GM19324 (cell line): Measurements from ENCODE around the gene SEMA4F.

Source experiments
- ATAC-seq: cut with Tn5 transposase; IDR thresholded peaks from one replicate; pipeline ENCODE4 v1.9.1; 2021; ENCODE audit warnings: mild to moderate bottlenecking, moderate library complexity; ENCODE audit not compliant: unreplicated experiment, low FRiP score

Gene SEMA4F

DNA sequence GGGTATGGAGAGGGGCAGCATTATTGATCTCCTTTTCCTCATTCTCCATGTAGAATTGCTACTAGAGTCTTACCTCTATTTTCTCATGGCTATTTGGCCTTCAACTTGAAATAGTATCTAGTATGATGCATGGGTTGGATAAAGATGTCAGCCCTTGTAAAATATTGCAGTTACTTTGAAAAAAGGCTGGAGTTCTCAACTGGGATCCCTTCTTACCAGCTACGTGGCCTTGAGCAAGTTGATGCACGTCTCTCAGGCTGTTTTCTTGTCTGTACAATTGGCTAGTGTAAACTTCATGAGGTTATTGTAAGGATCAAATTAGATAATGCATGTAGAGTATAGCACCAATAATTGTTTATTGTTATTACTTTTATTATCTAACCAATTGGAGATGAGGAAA is 50.2 kb downstream of the SEMA4F start:
- ATAC-seq: no peak

DNA sequence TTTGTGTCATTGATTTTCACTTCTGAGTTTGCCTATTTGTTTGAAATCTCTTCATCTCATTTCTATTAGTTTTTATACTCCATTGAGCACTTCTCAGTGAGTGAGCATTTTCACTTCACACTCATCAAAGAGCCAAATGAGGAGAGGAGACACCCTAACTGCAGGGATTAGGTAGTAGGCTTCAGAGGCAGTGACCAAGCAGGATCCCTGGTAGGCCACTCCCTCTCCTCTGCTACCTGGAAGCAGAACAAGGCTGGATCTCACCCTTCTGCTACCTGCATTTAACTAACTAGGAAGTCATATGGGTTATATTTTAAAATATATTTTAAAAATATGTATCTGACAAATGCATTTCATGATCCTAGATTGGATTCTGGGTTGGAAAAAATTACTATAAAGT is 52.7 kb downstream of the SEMA4F start:
- no peak for ATAC-seq

DNA sequence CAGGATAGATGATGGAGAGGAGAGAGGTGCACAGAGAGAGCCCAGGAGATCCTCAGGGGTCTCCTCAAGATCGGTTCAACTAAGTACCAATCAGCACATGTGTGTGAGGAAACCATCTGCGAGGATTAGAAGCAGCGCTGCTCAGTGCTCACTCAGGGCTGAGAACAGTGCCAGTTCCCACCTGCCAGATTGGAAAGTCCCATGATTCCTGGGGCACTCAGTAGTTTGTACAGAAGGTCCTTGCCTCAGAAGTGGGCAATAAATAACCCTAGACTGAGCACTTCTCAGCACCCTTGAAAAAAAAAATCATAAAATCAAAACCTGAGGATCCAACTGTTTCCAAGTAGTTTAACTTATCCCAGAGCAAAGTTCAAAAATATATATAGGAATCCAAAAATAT is 53.8 kb downstream of the SEMA4F start:
- ATAC-seq: no peak

DNA sequence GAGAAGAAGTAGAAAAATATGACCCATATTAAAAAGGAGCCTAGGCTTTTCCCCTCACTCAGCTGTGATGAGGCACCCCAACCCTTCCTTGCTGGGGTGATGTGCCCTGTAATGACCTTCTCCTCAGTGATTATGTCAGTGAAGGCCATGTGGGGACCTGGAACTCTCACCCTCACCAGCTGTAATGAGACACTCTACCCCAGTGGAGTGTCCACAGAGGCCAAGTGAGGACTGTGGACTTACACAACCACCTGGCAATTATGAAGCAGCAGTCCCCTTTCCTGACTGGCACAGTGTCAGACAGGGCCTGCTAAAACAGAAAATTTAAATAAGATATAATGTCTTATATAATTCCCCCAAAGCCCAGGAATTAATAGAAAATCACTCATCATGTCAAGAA is 54.2 kb downstream of the SEMA4F start:
- no peak for ATAC-seq

DNA sequence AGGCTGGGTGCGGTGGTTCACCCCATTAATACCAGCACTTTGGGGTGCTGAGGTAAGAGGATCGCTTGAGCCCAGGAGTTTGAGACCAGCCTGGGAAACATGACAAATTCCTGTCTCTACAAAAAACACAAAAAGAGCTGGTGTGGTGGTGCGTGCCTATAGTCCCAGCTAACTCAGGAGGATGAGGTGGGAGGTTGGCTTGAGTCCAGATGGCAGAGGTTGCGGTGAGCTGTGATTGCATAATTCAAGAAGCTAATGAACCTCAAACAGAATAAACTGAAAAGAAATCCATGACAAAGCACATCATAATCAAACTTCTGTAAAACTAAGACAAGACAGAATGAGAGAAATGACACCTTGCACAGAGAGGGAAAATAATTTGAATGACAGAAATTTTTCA is 54.8 kb downstream of the SEMA4F start:
- ATAC-seq: no peak

DNA sequence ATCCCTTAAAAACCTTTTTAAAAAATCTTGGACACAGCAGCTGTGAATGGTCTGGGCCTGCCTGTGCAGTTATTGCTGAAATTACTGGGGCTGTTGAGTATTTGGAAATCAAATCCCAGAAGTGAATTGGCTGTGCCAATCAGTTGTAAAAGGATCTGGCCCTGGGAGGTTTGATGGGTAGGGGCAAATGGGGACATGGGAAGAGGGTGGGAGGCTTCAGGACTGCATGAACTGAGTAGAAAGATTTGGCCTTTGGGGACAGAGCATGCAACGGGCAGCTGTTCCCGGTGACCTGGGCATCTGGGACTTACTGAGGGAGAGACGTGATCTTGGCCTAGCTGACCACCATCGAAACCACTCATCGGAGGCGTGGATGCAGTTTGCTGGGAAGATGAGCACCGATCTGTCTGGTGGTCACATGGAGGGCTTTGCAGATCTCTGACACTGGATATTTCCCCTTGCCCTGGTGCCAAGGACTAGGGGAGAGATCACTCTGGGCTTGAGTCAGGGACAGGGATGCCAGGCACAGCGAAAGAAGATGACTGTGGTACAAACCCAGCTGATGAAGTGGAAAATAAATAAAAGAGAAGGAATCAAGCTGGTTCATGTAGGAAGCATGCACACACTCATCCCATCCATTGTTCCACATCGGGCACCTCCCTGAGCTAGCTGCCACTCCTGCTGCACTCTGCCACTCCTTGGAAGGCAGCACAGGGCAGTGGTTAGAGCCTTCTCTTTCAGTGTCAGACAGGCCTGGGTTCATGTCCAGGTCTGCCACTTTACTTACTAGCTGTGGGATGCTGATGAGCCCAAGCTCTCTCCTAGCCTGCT is 58.4 kb downstream of the SEMA4F start:
- ATAC-seq: no peak

DNA sequence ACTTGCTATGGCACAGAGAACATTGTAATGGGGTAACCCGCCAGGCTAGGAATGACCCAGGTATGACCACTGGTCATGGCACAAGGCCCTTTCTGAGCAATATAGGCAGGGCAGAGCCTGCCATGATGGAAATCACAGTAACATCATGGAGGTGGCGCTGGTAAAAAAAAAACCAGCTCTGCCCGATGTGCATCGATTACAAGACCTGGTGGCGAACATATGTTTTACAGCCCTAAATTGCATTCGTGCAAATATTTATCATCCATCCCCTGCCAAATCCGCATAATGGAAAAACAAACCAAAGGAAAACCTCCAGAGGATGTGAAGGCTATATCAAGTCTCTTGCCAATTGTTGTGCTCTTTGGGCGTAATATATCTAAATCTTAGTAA is 60.6 kb downstream of the SEMA4F start:
- ATAC-seq: no peak

DNA sequence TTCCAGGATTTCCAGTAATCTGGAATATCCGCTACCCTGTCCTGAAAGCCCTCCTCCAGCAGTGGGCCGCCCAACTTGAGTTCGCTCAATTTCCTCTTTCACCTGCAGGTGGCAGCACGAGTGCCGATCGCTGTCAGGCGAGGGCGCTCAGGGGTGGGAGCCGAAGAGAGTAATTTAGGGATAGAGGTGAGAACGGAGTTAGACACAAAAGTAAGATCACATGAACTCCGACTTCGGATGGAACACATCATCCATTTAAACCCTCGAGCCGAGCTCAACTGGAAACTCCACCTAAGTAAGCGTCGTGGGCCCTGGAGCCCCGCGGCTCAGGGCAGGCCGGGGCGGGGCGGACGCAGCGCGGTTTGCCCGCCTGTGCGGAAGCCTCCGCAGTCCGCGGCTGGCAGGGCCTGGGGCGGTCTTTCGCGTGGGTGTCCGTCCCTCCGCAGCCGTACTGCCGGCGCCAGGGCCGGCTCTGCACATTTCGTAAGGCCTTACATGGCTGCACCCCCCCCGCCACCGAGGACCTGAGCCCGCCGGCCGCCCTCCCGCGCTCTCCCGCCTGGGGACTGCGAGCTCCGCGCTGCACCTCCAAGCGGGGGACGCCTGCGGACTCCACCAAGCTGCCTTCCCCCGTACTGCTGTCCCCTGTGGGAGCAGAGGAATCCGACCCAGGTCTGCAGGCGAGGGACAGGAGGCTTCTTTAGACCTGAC is 61.2 kb downstream of the SEMA4F start:
- ATAC-seq: peak; percentile 91

DNA sequence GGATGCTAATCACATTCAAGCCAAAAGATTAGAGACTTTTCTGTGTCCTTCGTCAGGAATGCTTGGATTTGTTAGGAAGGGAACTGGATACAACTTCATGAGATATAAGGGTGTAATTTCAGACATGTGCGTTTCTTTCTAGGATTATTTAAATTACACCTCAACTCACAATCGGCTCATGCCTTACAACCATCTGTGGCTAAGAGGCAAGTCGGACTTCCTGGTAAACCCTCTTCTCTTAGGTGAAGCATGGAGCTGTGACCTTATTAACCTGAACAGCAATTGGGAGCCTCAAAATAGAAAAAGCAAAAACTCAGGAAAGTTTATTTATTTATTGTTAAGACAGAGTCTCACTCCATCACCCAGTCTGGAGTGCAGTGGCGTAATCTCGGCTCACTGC is 61.8 kb downstream of the SEMA4F start:
- no peak for ATAC-seq

DNA sequence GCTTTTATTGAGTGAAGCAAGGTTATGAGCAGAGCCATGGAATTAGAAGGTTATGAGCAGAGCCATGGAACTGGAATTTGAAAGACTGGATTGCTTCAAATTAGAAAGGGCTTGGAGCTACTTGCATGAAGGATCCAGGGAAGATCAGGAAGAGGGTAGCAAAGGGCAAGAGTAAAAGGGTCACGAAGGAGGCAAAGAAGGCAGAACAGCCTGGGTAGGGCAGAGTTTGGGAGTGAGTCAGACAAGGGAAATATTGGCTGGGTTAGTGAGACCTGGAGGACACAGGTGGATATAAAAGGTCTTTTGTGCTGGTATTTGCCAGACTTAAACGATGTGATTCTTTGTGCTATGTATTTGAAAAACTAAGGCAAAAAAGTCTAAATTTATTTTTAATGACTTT is 65.0 kb downstream of the SEMA4F start:
- no peak for ATAC-seq

DNA sequence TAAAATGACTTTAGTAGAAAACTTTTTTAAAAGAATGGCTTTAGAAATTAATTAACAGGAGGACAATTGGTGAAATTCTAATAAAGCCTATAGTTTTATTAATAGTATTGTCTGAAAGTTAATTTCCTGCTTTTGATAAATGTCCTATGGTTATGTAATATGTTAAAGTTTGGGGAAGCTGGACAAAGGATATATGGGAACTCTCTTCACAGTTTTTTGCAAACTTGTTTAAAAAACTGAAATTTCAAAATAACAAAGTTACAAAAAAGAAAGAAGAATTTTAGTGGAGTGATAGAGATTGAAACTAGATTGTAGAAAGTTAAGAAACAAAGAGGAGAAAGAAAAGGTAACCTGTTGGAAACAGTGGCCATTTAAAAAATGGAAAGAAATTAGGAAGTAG is 67.3 kb downstream of the SEMA4F start:
- ATAC-seq: no peak

DNA sequence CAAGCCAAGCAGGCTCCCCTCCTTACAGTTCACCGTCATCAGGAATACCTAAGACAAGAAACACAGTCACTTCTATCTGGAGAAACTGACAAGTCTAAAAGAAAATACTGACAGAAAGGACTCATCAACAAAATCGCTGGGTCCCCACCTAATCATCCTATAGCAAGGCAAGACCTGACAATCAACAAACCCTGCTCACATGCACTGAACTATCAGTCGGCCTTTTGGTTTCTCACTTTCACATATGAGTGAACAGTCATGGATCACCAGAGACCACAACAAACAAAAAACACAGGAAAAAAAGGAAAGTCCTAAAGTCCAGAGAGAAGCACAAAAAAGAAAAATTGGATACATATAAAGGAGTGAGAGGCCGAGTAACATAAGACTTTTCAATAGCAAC is 70.4 kb downstream of the SEMA4F start:
- ATAC-seq: no peak

DNA sequence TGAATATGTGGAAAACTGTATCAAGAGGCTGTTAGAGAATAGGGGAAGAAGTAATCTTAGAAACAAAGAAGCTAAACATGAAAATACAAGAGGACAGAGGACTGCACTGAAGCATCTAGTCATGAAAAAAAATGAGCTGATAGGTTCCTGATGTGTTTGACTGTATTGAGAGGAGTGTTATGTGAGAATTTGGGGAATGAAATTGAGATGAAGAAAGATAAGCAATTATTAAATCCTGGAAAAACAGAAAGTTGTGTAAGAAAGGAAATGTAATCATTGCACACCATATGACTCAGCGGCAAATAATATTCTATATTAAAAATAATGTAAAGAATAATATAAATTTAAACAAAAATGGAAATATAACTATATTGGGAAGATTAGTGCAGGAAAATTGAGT is 71.2 kb downstream of the SEMA4F start:
- ATAC-seq: no peak

DNA sequence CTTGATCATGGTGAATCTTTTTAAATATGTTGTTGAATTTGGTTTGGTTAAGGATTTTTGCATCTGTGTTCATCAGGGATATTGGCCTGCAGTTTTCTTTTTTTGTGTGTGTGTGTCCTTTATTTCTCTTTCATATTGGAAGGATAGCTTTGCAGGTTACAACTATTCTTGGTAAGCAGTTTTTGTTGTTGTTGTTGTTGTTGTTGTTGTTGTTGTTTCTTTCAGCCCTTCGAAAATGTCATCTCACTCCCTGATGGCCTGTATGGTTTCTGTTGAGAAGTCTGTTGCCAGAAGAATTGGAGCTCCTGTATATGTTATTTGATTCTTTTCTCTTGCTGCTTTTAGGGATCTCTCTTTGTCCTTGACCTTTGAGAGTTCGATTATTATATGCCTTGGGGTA is 74.8 kb downstream of the SEMA4F start:
- ATAC-seq: no peak

DNA sequence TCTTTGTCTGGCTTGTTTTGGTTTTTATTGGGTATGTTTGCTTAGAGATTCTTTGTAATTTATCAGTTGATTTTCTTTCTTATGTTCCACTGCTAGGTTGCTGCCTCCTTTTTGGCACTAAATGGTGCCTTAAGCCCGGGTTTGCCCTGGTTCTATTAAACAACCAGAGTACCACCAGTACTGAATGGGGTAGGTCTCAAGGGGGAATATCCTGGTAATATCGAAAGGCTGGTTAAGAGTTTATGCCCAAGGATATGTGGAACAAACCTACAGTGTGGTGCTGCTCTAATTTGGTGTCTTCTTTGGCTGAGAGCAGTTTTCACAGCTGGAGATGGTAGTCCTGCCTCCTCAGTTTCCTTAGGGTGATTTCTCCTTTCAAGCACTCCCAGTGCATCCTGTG is 76.5 kb downstream of the SEMA4F start:
- ATAC-seq: no peak
